PC-9 (cell line): ENCODE measurements around the gene NOTCH4. TPM values are rescaled to one million over a fixed set of nuclear protein-coding genes. Genes with fewer than 3 reads are reported as not detected.
A peak's percentile ranks its signal among the peaks of the same experiment; 100 is the strongest.

Source experiments
- BruUV-seq: library from RNA; stranded (reverse); fragments of 400-500 nt; replicated peaks from 2 replicates; lab custom pipeline; 2021; lab: Mats Ljungman, UMichigan
- CTCF ChIA-PET: fragments of 300-600 bp; sonication (Branson Sonifier 250); formaldehyde crosslinking; loops from one replicate; lab custom pipeline; 2022; ENCODE audit warnings: antibody characterized with exemption; lab: Charles Lee
- POLR2A ChIA-PET: fragments of 300-600 bp; sonication (Branson Sonifier 250); formaldehyde crosslinking; loops from one replicate; lab custom pipeline; 2022; ENCODE audit warnings: antibody characterized with exemption; ENCODE audit not compliant: unreplicated experiment; lab: Charles Lee
- DNase-seq, 2 experiments: peaks; one replicate each; pipeline versions ENCODE4 v3.0.0 to v3.0.0-alpha.2; 2015 to 2022; ENCODE audit warnings: mixed read lengths in 1 of 2
- H2AFZ ChIP-seq: fragments of 200-600 bp; sonication (generic); 2 replicates; pipeline ENCODE4 v1.8.1; 2017; ENCODE audit warnings: antibody characterized with exemption
- H3F3A ChIP-seq: fragments of 200-600 bp; sonication (generic); 2 replicates; pipeline ENCODE4 v1.8.1; 2017; ENCODE audit warnings: antibody characterized with exemption, mild to moderate bottlenecking, low read depth; ENCODE audit not compliant: insufficient read depth
- H3K27ac ChIP-seq: fragments of 200-600 bp; sonication (generic); 2 replicates; pipeline ENCODE4 v1.6.1; 2016; ENCODE audit warnings: mixed run types
- H3K27me3 ChIP-seq: fragments of 200-600 bp; sonication (generic); 2 replicates; pipeline ENCODE4 v1.6.1; 2016; ENCODE audit warnings: low read depth, mixed run types; ENCODE audit not compliant: insufficient read depth
- H3K36me3 ChIP-seq: fragments of 200-600 bp; sonication (generic); 2 replicates; pipeline ENCODE4 v1.6.1; 2016; ENCODE audit warnings: low read depth, mixed run types
- H3K4me1 ChIP-seq: fragments of 200-600 bp; sonication (generic); replicated peaks from 2 replicates; pipeline ENCODE4 v1.6.1; 2016; ENCODE audit warnings: mixed run types; ENCODE audit not compliant: insufficient read depth
- H3K4me2 ChIP-seq: fragments of 200-600 bp; sonication (generic); 2 replicates; pipeline ENCODE4 v1.6.1; 2017; ENCODE audit warnings: mixed run types
- H3K4me3 ChIP-seq: fragments of 200-600 bp; sonication (generic); 2 replicates; pipeline ENCODE4 v1.6.1; 2016; ENCODE audit warnings: mixed run types
- H3K79me2 ChIP-seq: fragments of 200-600 bp; sonication (generic); 2 replicates; pipeline ENCODE4 v1.6.1; 2017; ENCODE audit warnings: low read depth, mixed run types
- H3K9me2 ChIP-seq: fragments of 200-600 bp; sonication (generic); 2 replicates; pipeline ENCODE4 v1.8.1; 2017; ENCODE audit warnings: mild to moderate bottlenecking; ENCODE audit not compliant: insufficient read depth
- H3K9me3 ChIP-seq: fragments of 200-600 bp; sonication (generic); 2 replicates; pipeline ENCODE4 v1.8.1; 2016; ENCODE audit warnings: low read depth; ENCODE audit not compliant: insufficient read depth
- H4K20me1 ChIP-seq: fragments of 200-600 bp; sonication (generic); 2 replicates; pipeline ENCODE4 v1.8.1; 2017; ENCODE audit not compliant: insufficient read depth
- CTCF ChIP-seq: fragments of 200-600 bp; sonication (generic); conservative IDR thresholded peaks from 2 replicates; pipeline ENCODE4 v1.6.1; 2017; ENCODE audit warnings: mixed run types, antibody characterized with exemption, mild to moderate bottlenecking, moderate library complexity
- EZH2 ChIP-seq: fragments of 200-600 bp; sonication (generic); IDR thresholded peaks from 2 replicates; pipeline ENCODE4 v1.8.0; 2017; ENCODE audit warnings: antibody characterized with exemption, low read depth
- intact Hi-C: fragments of 100-400 bp; cut with micrococcal nuclease; formaldehyde crosslinking; loops from one replicate; pipeline ENCODE4 v1.10.0; 2022; ENCODE audit not compliant: unreplicated experiment
- total RNA-seq: library from RNA; stranded (reverse); gene quantifications from 2 replicates; pipeline ENCODE4 v1.2.3, GENCODE V29; 2021

Gene NOTCH4
- total RNA-seq, 1 experiment from 2014 or later = 1.5 TPM

GRCh38 chr6:32152769-32153563, 70.9 kb downstream of the NOTCH4 start:
- TF ChIP-seq CTCF = no peak
- no peak for TF ChIP-seq EZH2
- Histone ChIP-seq H4K20me1 (0 out of 2 replicates have a peak, but pooled peaks cover 2% of the 10 kb centered on the region), H3K27me3 (no peaks in the 10 kb centered on the region), H3K9me2 (no peaks in the 10 kb centered on the region), H3K36me3 (peaks cover 18% of the 10 kb centered on the region), H3K79me2 (peaks cover 35% of the 10 kb centered on the region), H3K4me3 (peak overlapping the region; percentile 77), H3K4me1 (peaks cover 18% of the 10 kb centered on the region), H3K9me3 (no peaks in the 10 kb centered on the region), H3F3A (peaks cover 16% of the 10 kb centered on the region; the same call in 1 of the 2 replicates), H2AFZ (peak overlapping the region; percentile 82), H3K4me2 (peak overlapping the region; percentile 98), H3K27ac (peak overlapping the region; percentile 96)
- peak; percentile 60 to 75 for DNase-seq
- CTCF ChIA-PET = interaction anchor here (0.7 to 0.9 kb wide), 2 partner anchors 34 to 35 kb away, joined by 9 to 10 read pairs; no protein-coding TSS in a partner anchor
- POLR2A ChIA-PET = interaction anchor here (0.5 to 1.3 kb wide), 3 partner anchors 8 to 23 kb away, joined by 3 to 17 read pairs (median 12); partner anchors contain the start of gene FKBPL
- intact Hi-C loops = no loop called here
- TSS peak; percentile 89 for BruUV-seq

- POLR2A ChIA-PET = interaction anchor here (1.3 kb wide), 1 partner anchor 22 kb away, joined by 17 read pairs; the partner anchor contains the start of gene FKBPL
- H3K27ac ChIP-seq = peak within 1 kb of the TSS; percentile 96
- H3K9me2 ChIP-seq = no peaks in the 10 kb centered on the region
- H3F3A ChIP-seq = peaks cover 17% of the 10 kb centered on the region; the same call in 1 of the 2 replicates
- no peak for DNase-seq
- peak within 1 kb of the TSS; percentile 82 for H2AFZ ChIP-seq
- intact Hi-C loops = no loop called here
- CTCF ChIA-PET = no interaction called here
- no TSS peak for BruUV-seq
- H3K79me2 ChIP-seq = peaks cover 35% of the 10 kb centered on the region
- peaks cover 11% of the 10 kb centered on the region for H3K36me3 ChIP-seq
- no peaks in the 10 kb centered on the region for H3K9me3 ChIP-seq
- H3K4me1 ChIP-seq = peaks cover 18% of the 10 kb centered on the region
- no peaks in the 10 kb centered on the region for H3K27me3 ChIP-seq
- 0 out of 2 replicates have a peak, but pooled peaks cover 2% of the 10 kb centered on the region for H4K20me1 ChIP-seq
- peak within 1 kb of the TSS; percentile 98 for H3K4me2 ChIP-seq
- peak within 1 kb of the TSS; percentile 77 for H3K4me3 ChIP-seq
- no peak for TF ChIP-seq EZH2
- no peak for TF ChIP-seq CTCF
These were observed 71.8 kb downstream of the NOTCH4 start, which contains the start of gene PRRT1 for GRCh38 chr6:32151863-32152768. TSS of gene PRRT1 (minus strand) at chr6:32151939. CDS start at chr6:32151827, 112 bp downstream.
